IMR-90 (cell line): ENCODE results near the gene CDC42BPA. TPM values are rescaled to one million over a fixed set of nuclear protein-coding genes. Genes with fewer than 3 reads are reported as not detected.
"Not testable (repeated sequence)": the region's sequence is repeated elsewhere in the genome, so short reads cannot be mapped to it uniquely, and the experiment has no call there.

ENCODE experiments used
- ATAC-seq: fragments of 200-7000 bp; cut with Tn5 transposase; 2 replicates; pipeline ENCODE4 v1.9.1; 2020; ENCODE audit warnings: low read depth, mild to moderate bottlenecking, moderate library complexity
- BruUV-seq: library from RNA; stranded (reverse); fragments of 400-500 nt; replicated peaks from 2 replicates; lab custom pipeline; 2021; lab: Mats Ljungman, UMichigan
- CTCF ChIA-PET: fragments of 300-600 bp; formaldehyde crosslinking; extraction: SDS; loops from one replicate; lab custom pipeline; 2021; ENCODE audit warnings: antibody characterized with exemption; lab: Yijun Ruan, JAX
- POLR2A ChIA-PET: fragments of 300-600 bp; sonication (Branson Sonifier 250); formaldehyde crosslinking; loops from one replicate; lab custom pipeline; 2022; ENCODE audit warnings: antibody characterized with exemption; ENCODE audit not compliant: unreplicated experiment; lab: Charles Lee
- DNase-seq: peaks from one replicate; pipeline ENCODE4 v3.0.0; 2013
- H2AFZ ChIP-seq: replicated peaks from 2 replicates; pipeline ENCODE3; 2013; ENCODE audit warnings: low read length, mild to moderate bottlenecking; ENCODE audit not compliant: poor library complexity
- H2AK5ac ChIP-seq: 2 replicates; pipeline ENCODE4 v1.6.1; 2013; ENCODE audit warnings: low read depth, low read length, inconsistent platforms
- H2AK9ac ChIP-seq: replicated peaks from 2 replicates; pipeline ENCODE3; 2013; ENCODE audit warnings: mild to moderate bottlenecking, low read depth, low read length, moderate library complexity; ENCODE audit not compliant: poor library complexity
- H2BK120ac ChIP-seq: 2 replicates; pipeline ENCODE4 v1.6.1; 2013; ENCODE audit warnings: low read depth, low read length, inconsistent platforms
- H2BK15ac ChIP-seq: 3 replicates; pipeline ENCODE4 v1.6.1; 2013; ENCODE audit warnings: low read depth, low read length, inconsistent platforms
- H2BK20ac ChIP-seq: 2 replicates; pipeline ENCODE4 v1.6.1; 2013; ENCODE audit warnings: low read depth, mild to moderate bottlenecking, inconsistent platforms, low read length, moderate library complexity
- H2BK5ac ChIP-seq: 2 replicates; pipeline ENCODE4 v1.6.1; 2013; ENCODE audit warnings: mild to moderate bottlenecking, low read depth, low read length, inconsistent platforms; ENCODE audit not compliant: poor library complexity, severe bottlenecking
- H3K14ac ChIP-seq: replicated peaks from 2 replicates; pipeline ENCODE4 v1.6.1; 2013; ENCODE audit warnings: low read depth, low read length, inconsistent platforms
- H3K18ac ChIP-seq: 2 replicates; pipeline ENCODE4 v1.6.1; 2013; ENCODE audit warnings: low read depth, low read length, control low read depth
- H3K23ac ChIP-seq: 2 replicates; pipeline ENCODE4 v1.6.1; 2013; ENCODE audit warnings: low read depth, low read length, inconsistent platforms
- H3K27ac ChIP-seq: 2 replicates; pipeline ENCODE4 v1.5.1; 2013; ENCODE audit warnings: mild to moderate bottlenecking, control low read depth, low read length; ENCODE audit not compliant: insufficient read depth
- H3K27me3 ChIP-seq: 2 replicates; pipeline ENCODE4 v1.6.1; 2013; ENCODE audit warnings: low read length; ENCODE audit not compliant: control insufficient read depth, insufficient read depth
- H3K36me3 ChIP-seq: 2 replicates; pipeline ENCODE4 v1.6.1; 2013; ENCODE audit warnings: low read length, mixed read lengths; ENCODE audit not compliant: control insufficient read depth, insufficient read depth
- H3K4ac ChIP-seq: 2 replicates; pipeline ENCODE4 v1.6.1; 2013; ENCODE audit warnings: low read depth, low read length, inconsistent platforms
- H3K4me1 ChIP-seq: 2 replicates; pipeline ENCODE4 v1.6.1; 2013; ENCODE audit warnings: low read length, mixed read lengths; ENCODE audit not compliant: control insufficient read depth, insufficient read depth
- H3K4me2 ChIP-seq: 2 replicates; pipeline ENCODE4 v1.6.1; 2013; ENCODE audit warnings: low read depth, mild to moderate bottlenecking, control low read depth, low read length, moderate library complexity
- H3K4me3 ChIP-seq: 2 replicates; pipeline ENCODE4 v1.5.1; 2013; ENCODE audit warnings: low read depth, mild to moderate bottlenecking, control low read depth, low read length, moderate library complexity; ENCODE audit not compliant: insufficient read depth
- H3K56ac ChIP-seq: 2 replicates; pipeline ENCODE4 v1.6.1; 2013; ENCODE audit warnings: low read length, inconsistent platforms; ENCODE audit not compliant: insufficient read depth; ENCODE audit errors: extremely low read depth
- H3K79me1 ChIP-seq, 2 experiments: 2 replicates each; pipeline ENCODE4 v1.6.1; 2013; ENCODE audit warnings: low read length in 2 of 2, inconsistent platforms in 1 of 2, low read depth in 1 of 2
- H3K9ac ChIP-seq: 2 replicates; pipeline ENCODE4 v1.6.1; 2013; ENCODE audit warnings: low read depth, low read length, control low read depth
- H3K9me1 ChIP-seq: 2 replicates; pipeline ENCODE4 v1.6.1; 2013; ENCODE audit warnings: low read length, inconsistent platforms; ENCODE audit not compliant: insufficient read depth
- H3K9me3 ChIP-seq: 2 replicates; pipeline ENCODE4 v1.6.1; 2013; ENCODE audit warnings: low read length; ENCODE audit not compliant: control insufficient read depth, insufficient read depth
- H4K20me1 ChIP-seq: 2 replicates; pipeline ENCODE4 v1.6.1; 2013; ENCODE audit warnings: low read length, inconsistent platforms; ENCODE audit not compliant: insufficient read depth
- H4K5ac ChIP-seq: 2 replicates; pipeline ENCODE4 v1.6.1; 2013; ENCODE audit warnings: mild to moderate bottlenecking, low read depth, low read length, control low read depth
- H4K8ac ChIP-seq, 2 experiments: 2 replicates each; pipeline ENCODE4 v1.6.1; 2013; ENCODE audit warnings: low read depth in 2 of 2, low read length in 2 of 2, control low read depth in 1 of 2, inconsistent platforms in 1 of 2
- H4K91ac ChIP-seq: 2 replicates; pipeline ENCODE4 v1.6.1; 2013; ENCODE audit warnings: low read depth, low read length, inconsistent platforms; ENCODE audit not compliant: insufficient read depth
- CEBPB ChIP-seq: IDR thresholded peaks from 2 replicates; pipeline ENCODE4 v1.6.1; 2012; ENCODE audit warnings: low read depth, low read length, improper control_type of control experiment
- FOS ChIP-seq: fragments of 150-350 bp; IDR thresholded peaks from 2 replicates; pipeline ENCODE4 v1.6.1; 2016; ENCODE audit warnings: low read depth, low read length
- MAFK ChIP-seq: IDR thresholded peaks from 2 replicates; pipeline ENCODE4 v1.6.1; 2012; ENCODE audit warnings: low read depth, low read length, improper control_type of control experiment
- MAZ ChIP-seq: IDR thresholded peaks from 2 replicates; pipeline ENCODE4 v1.6.1; 2012; ENCODE audit warnings: low read depth, mild to moderate bottlenecking, low read length, improper control_type of control experiment, moderate library complexity, borderline replicate concordance
- MXI1 ChIP-seq: IDR thresholded peaks from 2 replicates; pipeline ENCODE4 v1.6.1; 2012; ENCODE audit warnings: low read depth, mild to moderate bottlenecking, low read length, moderate library complexity, borderline replicate concordance
- NFE2L2 ChIP-seq: fragments of 150-350 bp; IDR thresholded peaks from 2 replicates; pipeline ENCODE4 v1.6.1; 2016; ENCODE audit warnings: low read depth, mild to moderate bottlenecking, low read length
- POLR2A ChIP-seq: IDR thresholded peaks from 2 replicates; pipeline ENCODE4 v1.6.1; 2012; ENCODE audit warnings: mild to moderate bottlenecking, low read depth, low read length
- RAD21 ChIP-seq: IDR thresholded peaks from 2 replicates; pipeline ENCODE4 v1.6.1; 2012; ENCODE audit warnings: low read length, improper control_type of control experiment
- RFX5 ChIP-seq: IDR thresholded peaks from 2 replicates; pipeline ENCODE4 v1.8.0; 2012; ENCODE audit warnings: low read depth, mild to moderate bottlenecking, low read length, moderate library complexity
- SMC3 ChIP-seq: fragments of 150-350 bp; IDR thresholded peaks from 2 replicates; pipeline ENCODE4 v1.6.1; 2016; ENCODE audit warnings: low read depth, mild to moderate bottlenecking, antibody characterized with exemption, low read length, moderate library complexity
- USF2 ChIP-seq: fragments of 150-350 bp; IDR thresholded peaks from 2 replicates; pipeline ENCODE4 v1.6.1; 2017; ENCODE audit warnings: mild to moderate bottlenecking, antibody characterized with exemption, low read length, low read depth
- WGBS, 2 experiments: methylation state at CpG; one replicate each; pipeline versions ENCODE4 v1.1.5 to v1.1.7; 2013; ENCODE audit warnings: missing lambda C conversion rate in 2 of 2; ENCODE audit not compliant: insufficient read length in 1 of 2; ENCODE audit errors: extremely low coverage in 2 of 2; 5-methylcytosine and 5-hydroxymethylcytosine counted together
- dilution Hi-C: fragments of 300-500 bp; cut with HindIII; formaldehyde crosslinking; loops from one replicate; pipeline ENCODE4 v1.14.3; 2018; ENCODE audit warnings: low sequenced_read_pairs; ENCODE audit not compliant: unreplicated experiment
- in situ Hi-C: fragments of 300-500 bp; cut with MboI; formaldehyde crosslinking; loops from 3 replicates; pipeline ENCODE4 v1.14.3; 2019; ENCODE audit warnings: low sequenced_read_pairs, inconsistent platforms, mixed read lengths
- intact Hi-C: fragments of 100-400 bp; cut with micrococcal nuclease; formaldehyde crosslinking; loops from 2 replicates; pipeline ENCODE4 v1.10.0; 2022
- polyA plus RNA-seq, 3 experiments: library from polyadenylated mRNA; depleted of rRNA; stranded (reverse); fragments of >200 nt; gene quantifications; 2 replicates each; pipeline ENCODE4 v1.2.3, GENCODE V29; 2012; ENCODE audit warnings: low replicate concordance in 1 of 3
- total RNA-seq: library from RNA; depleted of rRNA; stranded (reverse); fragments of >200 nt; gene quantifications from 2 replicates; pipeline ENCODE4 v1.2.3, GENCODE V29; 2012

CDC42BPA gene
- total and polyA plus RNA-seq, 2 of the 4 experiments (the other 2 are of a cell fraction), result 9.4 to 27.8 TPM

- no peak for ATAC-seq
- H3K56ac ChIP-seq, result no peak overlapping the region
- no TSS peak for BruUV-seq
Measured at GRCh38 chr1:227280836-227281235, 37.5 kb downstream of the CDC42BPA start.

GRCh38 chr1:227276156-227276693 is 42.1 kb downstream of the CDC42BPA start:
- in situ Hi-C loops, H3K4ac ChIP-seq, H4K91ac ChIP-seq, H3K23ac ChIP-seq, ATAC-seq, H2AFZ ChIP-seq, H3K4me2 ChIP-seq, H3K9ac ChIP-seq, intact Hi-C loops, H3K36me3 ChIP-seq, H2AK9ac ChIP-seq, H3K9me3 ChIP-seq, DNase-seq, CTCF ChIA-PET, BruUV-seq, H2AK5ac ChIP-seq, H3K18ac ChIP-seq, H2BK20ac ChIP-seq, H4K5ac ChIP-seq, H2BK5ac ChIP-seq, H3K14ac ChIP-seq, H2BK15ac ChIP-seq, H3K4me1 ChIP-seq, H3K4me3 ChIP-seq, H3K27ac ChIP-seq, H3K56ac ChIP-seq, H3K9me1 ChIP-seq, dilution Hi-C loops, POLR2A ChIA-PET, H2BK120ac ChIP-seq, H3K27me3 ChIP-seq, H4K8ac ChIP-seq: not testable (repeated sequence)
- Histone ChIP-seq H4K20me1 (peaks cover 15% of the 10 kb centered on the region), H3K79me1 (peaks cover 21 to 34% of the 10 kb centered on the region in 2 experiments)
- 97% methylated on average over 11 of the region's 44 CpGs; no CpG with 5 or more reads in 1 of the 2 experiments for WGBS, 2 experiments

More at GRCh38 chr1:227280836-227281235, 37.5 kb downstream of the CDC42BPA start:
- no peak overlapping the region for H2AK9ac ChIP-seq
- H3K27ac ChIP-seq, result no peak overlapping the region
- no peak overlapping the region for H2BK20ac ChIP-seq
- H3K27me3 ChIP-seq, result no peaks in the 10 kb centered on the region
- H3K9me1 ChIP-seq, result peaks cover 3% of the 10 kb centered on the region; the same call in 1 of the 2 replicates
- no peaks in the 10 kb centered on the region; the same call in 1 of the 2 replicates for H3K9me3 ChIP-seq
- H2AK5ac ChIP-seq, result no peak overlapping the region
- TF ChIP-seq MXI1, result no peak
- TF ChIP-seq FOS, result no peak
- no peak for TF ChIP-seq POLR2A
- no peak for TF ChIP-seq MAZ
- TF ChIP-seq RFX5, result no peak
- no peak for TF ChIP-seq USF2
- TF ChIP-seq RAD21, result no peak
- TF ChIP-seq CEBPB, result no peak
- no peak for TF ChIP-seq SMC3
- no peak for TF ChIP-seq NFE2L2
- no peak for TF ChIP-seq MAFK
- H4K8ac ChIP-seq, result no peak overlapping the region
- ChIA-PET POLR2A (no interaction called here), CTCF (no interaction called here)
- no peak overlapping the region for H2BK120ac ChIP-seq
- H3K4me2 ChIP-seq, result no peak overlapping the region
- H2AFZ ChIP-seq, result no peak overlapping the region
- in situ Hi-C loops, result no loop called here
- no peaks in the 10 kb centered on the region for H3K4me1 ChIP-seq
- no peak overlapping the region for H3K14ac ChIP-seq
- H3K4ac ChIP-seq, result no peak overlapping the region
- peaks cover 22% of the 10 kb centered on the region; the same call in 1 of the 2 replicates for H4K20me1 ChIP-seq
- H3K79me1 ChIP-seq, result peaks cover 33 to 44% of the 10 kb centered on the region in 2 experiments
- H3K9ac ChIP-seq, result no peak overlapping the region
- no peak overlapping the region for H2BK5ac ChIP-seq
- dilution Hi-C loops, result no loop called here
- no peak for DNase-seq
- no peak overlapping the region for H4K91ac ChIP-seq
- WGBS, 2 experiments, result no CpG with 5 or more reads among the region's 1 CpG
- no peak overlapping the region for H2BK15ac ChIP-seq
- peaks cover 6% of the 10 kb centered on the region; the same call in 1 of the 2 replicates for H3K36me3 ChIP-seq
- no peak overlapping the region for H3K23ac ChIP-seq
- no peak overlapping the region for H3K18ac ChIP-seq
- intact Hi-C loops, result no loop called here
- no peak overlapping the region; the same call in 1 of the 2 replicates for H4K5ac ChIP-seq
- H3K4me3 ChIP-seq, result no peak overlapping the region
